Ovary (tissue), 9 donors: ENCODE results near the gene SLC26A11. TPM values are rescaled to one million over a fixed set of nuclear protein-coding genes. Genes with fewer than 3 reads are reported as not detected.

Source experiments
- DNase-seq, 5 donors: peaks; one replicate each; pipeline ENCODE4 v3.0.0-alpha.2; 2019 to 2020
- H3K27ac ChIP-seq, 2 donors: fragments of 200-600 bp; one replicate each; pipeline versions ENCODE4 v1.5.1 to v1.8.0; 2019 to 2022
- H3K27me3 ChIP-seq: fragments of 200-600 bp; one replicate; pipeline ENCODE4 v1.8.0; 2022
- H3K36me3 ChIP-seq: fragments of 200-600 bp; sonication (generic); one replicate; pipeline ENCODE4 v1.5.1; 2019
- H3K4me1 ChIP-seq: one replicate; pipeline ENCODE4 v1.8.1; 2013; ENCODE audit warnings: mild to moderate bottlenecking, moderate library complexity; ENCODE audit not compliant: insufficient read depth
- H3K4me3 ChIP-seq: fragments of 200-600 bp; sonication (generic); one replicate; pipeline ENCODE4 v1.5.1; 2017
- H3K9me3 ChIP-seq, 2 donors: fragments of 200-600 bp in 1 of 2; sonication (generic) in 1 of 2; one replicate each; pipeline versions ENCODE4 v1.5.1 to v1.8.1; 2013 to 2019; ENCODE audit warnings: mild to moderate bottlenecking in 1 of 2, moderate library complexity in 1 of 2
- EP300 ChIP-seq: sonication (generic); formaldehyde crosslinking; IDR thresholded peaks from one replicate; pipeline ENCODE4 v1.6.1; 2017; ENCODE audit warnings: antibody characterized with exemption
- POLR2A ChIP-seq: fragments of 450-650 bp; IDR thresholded peaks from one replicate; pipeline ENCODE4 v1.6.1; 2017; ENCODE audit warnings: antibody characterized with exemption, mild to moderate bottlenecking, moderate library complexity
- WGBS, 3 donors: extraction: QIAGEN DNeasy Blood & Tissue Kit in 1 of 3; methylation state at CpG; one replicate each; pipeline versions ENCODE4 v1.1.5 to v1.1.7; 2013 to 2017; 5-methylcytosine and 5-hydroxymethylcytosine counted together
- intact Hi-C, 4 donors: fragments of 100-400 bp; cut with DNase I; formaldehyde crosslinking; loops; one replicate each; pipeline versions ENCODE4 v1.11.0 to v1.15.1; 2022 to 2023
- polyA plus RNA-seq, 2 donors: library from polyadenylated mRNA; stranded (reverse); fragments of 200-250 nt in 1 of 2; fragments of 350-450 nt in 1 of 2; fragmentation: Illumina TruSeq in 1 of 2; extraction: RNeasy Lipid Tissue Mini Kit (QIAGEN cat#74804) in 1 of 2; gene quantifications; one replicate each; pipeline ENCODE4 v1.2.3, GENCODE V29; 2013 to 2014
- total RNA-seq, 7 donors: library from RNA; depleted of rRNA in 2 of 7; stranded (reverse); fragments of >200 nt in 2 of 7; fragmentation: NEBNext Ultra II Directional in 3 of 7; extraction: Animal tissue kit (Norgen Biotek cat#: 25700) in 3 of 7; gene quantifications; one replicate each; pipeline versions ENCODE4 v1.1.0 to v1.2.4, GENCODE V29; 2016 to 2023
- TF ChIP-seq, protein P1 (sequence below), 3 donors: fragments of 450-650 bp in 2 of 3; fragments of 200-600 bp in 1 of 3; IDR thresholded peaks; one replicate each; pipeline versions ENCODE4 v1.5.1 to v1.8.0; 2016 to 2022; ENCODE audit warnings: antibody characterized with exemption in 3 of 3, mild to moderate bottlenecking in 1 of 3
- donor health status: DM: no; HTN: no; CAD: no; lungs with moderate emphysema.
- donor health status: DM: no; HTN: no; CAD: no.
- donor health status: Bipolar disorder and iron deficiency.
- donor health status: DM: yes; HTN: yes; CAD: no.
- donor health status: DM: no; HTN: no; CAD: no.
- donor health status: DM: yes; HTN: yes; CAD: no.

The SLC26A11 gene
- total and polyA plus RNA-seq, 9 donors, result 8.4 to 30.3 (median 22.8) TPM

DNA sequence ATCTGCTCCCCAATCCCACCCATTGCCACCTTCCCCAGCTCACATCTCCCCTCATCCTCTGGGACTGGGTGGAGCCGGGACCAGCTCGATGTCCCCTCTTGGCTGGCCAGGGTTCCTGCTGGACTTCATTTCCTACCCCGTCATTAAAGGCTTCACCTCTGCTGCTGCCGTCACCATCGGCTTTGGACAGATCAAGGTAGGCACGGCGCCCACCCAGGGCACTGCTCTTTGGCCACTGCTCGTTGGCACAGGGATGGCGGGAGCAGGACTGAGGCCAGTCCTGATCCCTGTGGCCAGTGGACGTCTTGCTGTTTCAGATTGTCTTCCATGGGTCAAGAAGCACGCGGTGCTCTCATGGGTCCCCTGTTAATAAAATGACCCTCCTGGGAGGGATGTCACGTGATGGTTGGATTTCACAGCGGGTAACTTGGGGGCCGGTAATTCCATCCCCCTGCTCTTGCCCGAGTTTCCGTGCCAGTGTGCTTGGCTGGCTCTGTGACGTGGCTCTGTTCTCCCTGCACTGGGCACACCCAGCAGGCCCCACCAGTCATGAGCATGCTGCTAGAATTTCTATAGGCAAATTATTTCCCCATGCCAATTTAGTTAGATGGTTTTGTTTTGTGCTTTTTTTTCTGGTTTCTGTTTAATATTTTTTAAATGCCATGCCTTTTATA is 3.1 kb downstream of the SLC26A11 start:
- WGBS, 3 donors, result 94 to 96% (median 94%) methylated on average over 18 of the region's 18 CpGs
- intact Hi-C loops, result no loop called here
- no peak overlapping the region for H3K4me3 ChIP-seq
- no peaks in the 10 kb centered on the region for H3K36me3 ChIP-seq
- no peaks in the 10 kb centered on the region for H3K27me3 ChIP-seq
- H3K27ac ChIP-seq, result no peak overlapping the region
- H3K9me3 ChIP-seq, result no peaks in the 10 kb centered on the region
- TF ChIP-seq EP300 (no peak), POLR2A (no peak)
- TF ChIP-seq, protein P1, sequence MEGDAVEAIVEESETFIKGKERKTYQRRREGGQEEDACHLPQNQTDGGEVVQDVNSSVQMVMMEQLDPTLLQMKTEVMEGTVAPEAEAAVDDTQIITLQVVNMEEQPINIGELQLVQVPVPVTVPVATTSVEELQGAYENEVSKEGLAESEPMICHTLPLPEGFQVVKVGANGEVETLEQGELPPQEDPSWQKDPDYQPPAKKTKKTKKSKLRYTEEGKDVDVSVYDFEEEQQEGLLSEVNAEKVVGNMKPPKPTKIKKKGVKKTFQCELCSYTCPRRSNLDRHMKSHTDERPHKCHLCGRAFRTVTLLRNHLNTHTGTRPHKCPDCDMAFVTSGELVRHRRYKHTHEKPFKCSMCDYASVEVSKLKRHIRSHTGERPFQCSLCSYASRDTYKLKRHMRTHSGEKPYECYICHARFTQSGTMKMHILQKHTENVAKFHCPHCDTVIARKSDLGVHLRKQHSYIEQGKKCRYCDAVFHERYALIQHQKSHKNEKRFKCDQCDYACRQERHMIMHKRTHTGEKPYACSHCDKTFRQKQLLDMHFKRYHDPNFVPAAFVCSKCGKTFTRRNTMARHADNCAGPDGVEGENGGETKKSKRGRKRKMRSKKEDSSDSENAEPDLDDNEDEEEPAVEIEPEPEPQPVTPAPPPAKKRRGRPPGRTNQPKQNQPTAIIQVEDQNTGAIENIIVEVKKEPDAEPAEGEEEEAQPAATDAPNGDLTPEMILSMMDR (IDR thresholded peaks at IDR 0.05), result no peak
- no peak for DNase-seq
- H3K4me1 ChIP-seq, result peaks cover 10% of the 10 kb centered on the region

DNA sequence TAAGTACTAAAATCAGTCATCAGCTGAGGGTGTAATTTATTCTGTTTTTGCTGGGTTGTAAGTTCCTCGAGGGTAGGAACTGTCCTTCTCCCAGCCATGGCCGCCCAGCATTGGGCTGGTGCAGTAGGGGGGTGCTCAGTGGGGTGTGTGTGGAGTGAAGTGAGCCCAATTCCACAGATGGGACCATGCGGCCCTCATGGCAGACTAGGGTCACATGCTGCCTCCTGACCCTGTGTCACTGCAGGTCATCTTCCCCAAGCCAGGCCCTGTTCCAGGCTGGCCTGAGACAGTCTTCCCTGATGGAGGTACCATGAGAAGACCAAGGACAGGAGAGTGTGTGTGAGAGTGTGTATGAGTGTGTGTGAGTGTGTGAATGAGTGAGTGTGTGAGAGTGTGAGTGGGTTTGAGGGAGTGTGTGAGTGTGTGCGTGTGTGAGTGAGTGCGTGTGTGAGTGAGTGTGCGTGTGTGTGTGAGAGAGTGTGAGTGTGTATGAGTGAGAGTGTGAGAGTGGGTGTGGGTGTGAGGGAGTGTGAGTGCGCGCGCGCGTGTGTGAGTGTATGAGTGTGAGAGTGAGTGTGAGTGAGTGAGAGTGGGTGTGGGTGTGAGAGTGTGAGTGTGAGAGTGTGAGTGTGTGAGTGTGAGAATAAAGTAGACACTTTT is 3.7 kb downstream of the SLC26A11 start:
- Histone ChIP-seq H3K4me1 (peaks cover 10% of the 10 kb centered on the region), H3K27me3 (no peaks in the 10 kb centered on the region), H3K27ac (no peak overlapping the region), H3K36me3 (no peaks in the 10 kb centered on the region), H3K4me3 (no peak overlapping the region), H3K9me3 (no peaks in the 10 kb centered on the region)
- intact Hi-C loops, result no loop called here
- DNase-seq, result no peak
- TF ChIP-seq, protein P1 (IDR thresholded peaks at IDR 0.05), result no peak
- TF ChIP-seq EP300 (no peak), POLR2A (no peak)
- whole genome bisulfite sequencing, 3 donors, result 80 to 89% (median 84%) methylated on average over 11 of the region's 11 CpGs

DNA sequence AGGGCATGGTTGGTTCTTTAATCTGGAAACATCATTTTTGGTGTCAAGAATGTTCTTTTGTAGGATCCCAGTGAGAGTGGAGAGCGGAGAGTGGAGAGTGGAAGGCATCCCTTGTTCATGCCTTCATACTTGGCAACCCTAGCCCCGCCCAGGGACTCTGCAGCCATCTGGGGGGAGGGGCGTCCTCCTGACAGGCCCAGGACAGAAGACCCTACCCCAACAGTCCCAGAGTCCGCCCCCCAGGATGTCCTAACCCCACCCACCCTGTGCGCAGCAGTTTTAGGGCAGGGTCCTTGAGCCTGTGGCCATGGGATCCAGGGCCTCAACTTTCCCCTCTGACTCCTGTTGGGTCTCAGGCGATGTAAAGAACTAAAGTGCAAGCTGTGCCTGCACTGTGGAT is 4.5 kb downstream of the SLC26A11 start:
- no peak for DNase-seq
- TF ChIP-seq, protein P1 (IDR thresholded peaks at IDR 0.05), result no peak
- TF ChIP-seq EP300 (no peak), POLR2A (no peak)
- Histone ChIP-seq H3K27me3 (no peaks in the 10 kb centered on the region), H3K27ac (no peak overlapping the region), H3K4me3 (no peak overlapping the region), H3K4me1 (peaks cover 6% of the 10 kb centered on the region), H3K36me3 (no peaks in the 10 kb centered on the region), H3K9me3 (no peaks in the 10 kb centered on the region)
- WGBS, 3 donors, result 88 to 93% (median 92%) methylated on average over 5 to 6 of the region's 6 CpGs
- intact Hi-C loops, result no loop called here

DNA sequence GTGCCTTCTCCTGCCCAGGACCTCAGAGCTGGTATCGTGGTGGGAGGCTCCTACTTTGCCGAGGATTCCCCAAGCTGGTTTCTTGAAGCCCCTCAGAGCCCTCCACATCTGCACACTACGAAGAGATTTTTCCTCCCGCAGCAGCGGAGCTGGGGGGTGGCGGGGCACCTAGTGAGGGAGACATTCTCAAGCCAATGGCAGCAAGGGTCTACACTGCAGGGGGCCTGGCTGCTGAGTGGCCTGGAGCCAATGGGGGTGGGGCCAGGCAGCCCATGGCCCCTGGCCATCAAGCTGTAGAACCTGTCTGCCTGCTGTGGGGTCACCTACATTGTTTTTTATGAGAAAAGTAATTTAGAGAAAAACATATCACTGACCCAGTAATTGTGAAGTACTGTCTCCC is 5.0 kb downstream of the SLC26A11 start:
- H3K27me3 ChIP-seq, result no peaks in the 10 kb centered on the region
- intact Hi-C loops, result no loop called here
- no peak for DNase-seq
- no peaks in the 10 kb centered on the region for H3K9me3 ChIP-seq
- TF ChIP-seq, protein P1 (IDR thresholded peaks at IDR 0.05), result no peak
- TF ChIP-seq EP300 (no peak), POLR2A (no peak)
- no peaks in the 10 kb centered on the region for H3K36me3 ChIP-seq
- WGBS, 3 donors, result 84 to 93% (median 87%) methylated on average over 6 of the region's 6 CpGs
- no peak overlapping the region for H3K27ac ChIP-seq
- H3K4me3 ChIP-seq, result no peak overlapping the region
- peaks cover 7% of the 10 kb centered on the region for H3K4me1 ChIP-seq
